ENCODE results near the gene HSF2BP. TPM values are rescaled to one million over a fixed set of nuclear protein-coding genes. Genes with fewer than 3 reads are reported as not detected.

HSF2BP gene
- polyA plus RNA-seq, 1 experiment, result 1.1 TPM

DNA sequence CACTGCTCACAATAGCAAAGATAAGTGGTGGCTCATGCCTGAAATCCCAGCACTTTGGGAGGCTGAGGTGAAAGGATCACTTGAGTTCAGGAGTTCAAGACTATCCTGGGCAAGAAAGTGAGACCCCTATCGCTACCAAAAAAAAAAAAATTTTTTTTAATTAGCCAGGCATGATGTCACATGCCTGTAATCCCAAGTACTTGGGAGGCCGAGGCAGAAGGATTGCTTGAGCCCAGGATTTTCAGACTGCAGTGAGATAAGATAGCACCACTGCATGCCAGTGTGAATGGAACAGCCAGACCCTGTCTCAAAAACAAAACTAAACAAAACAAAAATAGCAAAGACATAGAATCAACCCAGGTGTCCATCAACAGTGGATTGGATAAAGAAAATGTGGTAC, 50.6 kb downstream of the HSF2BP start:
- Histone ChIP-seq H3K9me3 (ENCODE audit: control insufficient read depth, insufficient read depth, low read length) (no peaks in the 10 kb centered on the region), H3K4me3 (ENCODE audit: low read depth, low read length) (no peak overlapping the region), H3K27ac (ENCODE audit: low read depth, low read length) (no peak overlapping the region), H3K27me3 (ENCODE audit: control insufficient read depth, insufficient read depth, low read length) (no peaks in the 10 kb centered on the region)
- DNase-seq (ENCODE audit: low read depth, low spot score), result no peak
- TF ChIP-seq, protein P1, sequence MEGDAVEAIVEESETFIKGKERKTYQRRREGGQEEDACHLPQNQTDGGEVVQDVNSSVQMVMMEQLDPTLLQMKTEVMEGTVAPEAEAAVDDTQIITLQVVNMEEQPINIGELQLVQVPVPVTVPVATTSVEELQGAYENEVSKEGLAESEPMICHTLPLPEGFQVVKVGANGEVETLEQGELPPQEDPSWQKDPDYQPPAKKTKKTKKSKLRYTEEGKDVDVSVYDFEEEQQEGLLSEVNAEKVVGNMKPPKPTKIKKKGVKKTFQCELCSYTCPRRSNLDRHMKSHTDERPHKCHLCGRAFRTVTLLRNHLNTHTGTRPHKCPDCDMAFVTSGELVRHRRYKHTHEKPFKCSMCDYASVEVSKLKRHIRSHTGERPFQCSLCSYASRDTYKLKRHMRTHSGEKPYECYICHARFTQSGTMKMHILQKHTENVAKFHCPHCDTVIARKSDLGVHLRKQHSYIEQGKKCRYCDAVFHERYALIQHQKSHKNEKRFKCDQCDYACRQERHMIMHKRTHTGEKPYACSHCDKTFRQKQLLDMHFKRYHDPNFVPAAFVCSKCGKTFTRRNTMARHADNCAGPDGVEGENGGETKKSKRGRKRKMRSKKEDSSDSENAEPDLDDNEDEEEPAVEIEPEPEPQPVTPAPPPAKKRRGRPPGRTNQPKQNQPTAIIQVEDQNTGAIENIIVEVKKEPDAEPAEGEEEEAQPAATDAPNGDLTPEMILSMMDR (IDR thresholded peaks at IDR 0.05; ENCODE audit: low read depth, low read length), result no peak
- ChIA-PET POLR2A (no interaction called here), CTCF (interaction anchor here (4.2 kb wide), 1 partner anchor 37 kb away, joined by 35 read pairs; no protein-coding TSS in a partner anchor)

GRCh38 chr21:43608225-43608624, 51.1 kb downstream of the HSF2BP start:
- TF ChIP-seq, protein P1 (IDR thresholded peaks at IDR 0.05; ENCODE audit: low read depth, low read length), result no peak

DNA sequence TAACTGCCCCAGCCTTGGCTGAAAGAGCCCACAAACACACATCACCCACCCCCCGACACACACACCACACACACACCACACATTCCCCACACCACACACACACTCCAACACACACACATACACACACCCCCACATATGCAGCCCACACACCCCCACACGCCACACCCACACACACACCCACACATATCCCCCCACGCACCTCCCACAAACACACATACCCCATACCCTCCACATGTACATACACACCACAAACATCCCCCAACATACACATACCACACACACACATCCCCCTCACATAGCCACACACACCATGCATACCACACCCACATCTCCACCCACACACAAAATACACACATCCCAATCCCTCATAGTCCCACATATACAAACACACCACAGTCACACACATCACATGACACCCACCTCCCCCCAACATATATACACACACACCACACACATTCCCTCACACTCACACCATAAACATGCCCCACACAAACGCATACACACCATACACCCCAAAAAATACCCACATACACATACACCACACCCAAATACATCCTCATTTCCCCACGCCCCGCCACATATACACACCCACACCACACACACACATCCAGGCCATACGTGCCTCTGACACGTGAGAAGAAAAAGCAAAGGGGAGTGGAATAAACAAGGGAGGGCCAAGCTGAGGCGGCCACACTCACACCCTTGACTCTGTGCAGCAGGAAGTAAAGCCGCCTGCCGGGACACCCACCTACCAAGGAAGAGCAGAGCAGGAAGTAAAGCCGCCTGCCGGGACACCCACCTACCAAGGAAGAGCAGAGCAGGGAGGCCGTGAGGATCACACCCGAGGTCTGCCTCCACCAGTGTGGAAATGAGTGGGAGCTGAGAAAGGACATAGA, 53.7 kb downstream of the HSF2BP start:
- TF ChIP-seq, protein P1 (IDR thresholded peaks at IDR 0.05; ENCODE audit: low read depth, low read length), result no peak
- no peak overlapping the region for H3K4me3 ChIP-seq (ENCODE audit: low read depth, low read length)
- ChIA-PET POLR2A (no interaction called here), CTCF (no interaction called here)
- H3K27ac ChIP-seq (ENCODE audit: low read depth, low read length), result no peak overlapping the region
- H3K27me3 ChIP-seq (ENCODE audit: control insufficient read depth, insufficient read depth, low read length), result no peaks in the 10 kb centered on the region
- H3K9me3 ChIP-seq (ENCODE audit: control insufficient read depth, insufficient read depth, low read length), result no peaks in the 10 kb centered on the region
- DNase-seq (ENCODE audit: low read depth, low spot score), result no peak

More at GRCh38 chr21:43608225-43608624, 51.1 kb downstream of the HSF2BP start:
- Histone ChIP-seq H3K27ac (ENCODE audit: low read depth, low read length) (no peak overlapping the region), H3K27me3 (ENCODE audit: control insufficient read depth, insufficient read depth, low read length) (no peaks in the 10 kb centered on the region), H3K9me3 (ENCODE audit: control insufficient read depth, insufficient read depth, low read length) (no peaks in the 10 kb centered on the region), H3K4me3 (ENCODE audit: low read depth, low read length) (no peak overlapping the region)
- DNase-seq (ENCODE audit: low read depth, low spot score), result no peak
- POLR2A ChIA-PET, result no interaction called here
- CTCF ChIA-PET, result no interaction called here

DNA sequence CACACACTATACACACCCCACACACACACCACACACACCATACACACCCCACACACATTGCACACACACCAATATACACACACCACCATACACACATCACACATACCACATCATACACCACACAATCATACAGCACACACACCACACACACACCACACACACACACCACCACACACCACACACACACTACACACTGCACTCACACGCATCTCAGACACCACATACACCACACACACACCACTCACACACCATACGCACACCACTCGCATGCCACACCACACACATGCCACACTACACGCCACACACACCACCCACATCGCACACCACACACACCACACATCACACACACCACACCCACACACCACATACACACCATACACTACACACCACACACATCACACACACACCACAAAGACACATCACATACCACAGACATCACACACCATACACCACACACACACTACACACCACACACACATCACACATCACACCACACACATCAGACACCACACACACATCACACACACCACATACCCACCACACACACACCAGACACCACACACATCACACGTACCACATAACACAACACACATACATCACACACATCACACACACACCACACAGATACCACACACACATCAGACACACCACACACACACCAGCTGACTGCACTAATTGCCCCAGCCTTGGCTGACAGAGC, 54.6 kb downstream of the HSF2BP start:
- Histone ChIP-seq H3K27ac (ENCODE audit: low read depth, low read length) (no peak overlapping the region), H3K4me3 (ENCODE audit: low read depth, low read length) (no peak overlapping the region), H3K27me3 (ENCODE audit: control insufficient read depth, insufficient read depth, low read length) (no peaks in the 10 kb centered on the region), H3K9me3 (ENCODE audit: control insufficient read depth, insufficient read depth, low read length) (no peaks in the 10 kb centered on the region)
- TF ChIP-seq, protein P1 (IDR thresholded peaks at IDR 0.05; ENCODE audit: low read depth, low read length), result no peak
- DNase-seq (ENCODE audit: low read depth, low spot score), result no peak
- POLR2A ChIA-PET, result no interaction called here
- CTCF ChIA-PET, result no interaction called here
